Motor neuron (in vitro differentiated cells): ENCODE data around the gene ANKMY1. TPM values are rescaled to one million over a fixed set of nuclear protein-coding genes. Genes with fewer than 3 reads are reported as not detected.

ENCODE experiments used
- ATAC-seq, 8 experiments: fragments of 200-7000 bp; cut with Tn5 transposase; replicated peaks in 6 of 8; 2 replicates each; pipeline ENCODE4 v1.8.0; 2021; ENCODE audit warnings: mild to moderate bottlenecking in 8 of 8, moderate library complexity in 8 of 8
- H3K27ac ChIP-seq, 2 donors: fragments of 250-450 bp; sonication (Bioruptor Pico); 2 replicates each; pipeline ENCODE4 v1.9.0; 2021; ENCODE audit warnings: antibody characterized with exemption in 2 of 2, mild to moderate bottlenecking in 2 of 2, moderate library complexity in 1 of 2
- H3K4me1 ChIP-seq, 2 donors: fragments of 250-450 bp; sonication (Bioruptor Pico); replicated peaks in 1 of 2; 2 replicates each; pipeline ENCODE4 v1.6.1; 2021; ENCODE audit warnings: antibody characterized with exemption in 2 of 2, mild to moderate bottlenecking in 2 of 2, moderate library complexity in 1 of 2
- H3K4me3 ChIP-seq, 5 donors: fragments of 250-450 bp; sonication (Bioruptor Pico); 2 replicates each; pipeline ENCODE4 v1.9.0; 2021; ENCODE audit warnings: antibody characterized with exemption in 5 of 5, mild to moderate bottlenecking in 5 of 5, moderate library complexity in 4 of 5
- WGBS, 10 experiments: fragments of 450-650 bp; shearing (Covaris generic); methylation state at CpG; one replicate each; pipeline ENCODE4 v1.0.0; 2022; 5-methylcytosine and 5-hydroxymethylcytosine counted together
- in situ Hi-C, 9 experiments: fragments of 400-800 bp; cut with MboI; loops; one replicate each; pipeline ENCODE4 v1.15.0; 2021; ENCODE audit warnings: low sequenced_read_pairs in 9 of 9, low pct_unique_long_range_greater_than_20kb in 2 of 9; ENCODE audit not compliant: unreplicated experiment in 9 of 9
- total RNA-seq, 8 experiments: library from RNA; unstranded; fragments of 300-600 nt; gene quantifications; 2 replicates each; pipeline versions ENCODE4 v1.2.3 to v1.2.4, GENCODE V29; 2022

The ANKMY1 gene
- total RNA-seq, 8 experiments from 2014 or later = 4.9 to 27.3 (median 9.5) TPM

DNA sequence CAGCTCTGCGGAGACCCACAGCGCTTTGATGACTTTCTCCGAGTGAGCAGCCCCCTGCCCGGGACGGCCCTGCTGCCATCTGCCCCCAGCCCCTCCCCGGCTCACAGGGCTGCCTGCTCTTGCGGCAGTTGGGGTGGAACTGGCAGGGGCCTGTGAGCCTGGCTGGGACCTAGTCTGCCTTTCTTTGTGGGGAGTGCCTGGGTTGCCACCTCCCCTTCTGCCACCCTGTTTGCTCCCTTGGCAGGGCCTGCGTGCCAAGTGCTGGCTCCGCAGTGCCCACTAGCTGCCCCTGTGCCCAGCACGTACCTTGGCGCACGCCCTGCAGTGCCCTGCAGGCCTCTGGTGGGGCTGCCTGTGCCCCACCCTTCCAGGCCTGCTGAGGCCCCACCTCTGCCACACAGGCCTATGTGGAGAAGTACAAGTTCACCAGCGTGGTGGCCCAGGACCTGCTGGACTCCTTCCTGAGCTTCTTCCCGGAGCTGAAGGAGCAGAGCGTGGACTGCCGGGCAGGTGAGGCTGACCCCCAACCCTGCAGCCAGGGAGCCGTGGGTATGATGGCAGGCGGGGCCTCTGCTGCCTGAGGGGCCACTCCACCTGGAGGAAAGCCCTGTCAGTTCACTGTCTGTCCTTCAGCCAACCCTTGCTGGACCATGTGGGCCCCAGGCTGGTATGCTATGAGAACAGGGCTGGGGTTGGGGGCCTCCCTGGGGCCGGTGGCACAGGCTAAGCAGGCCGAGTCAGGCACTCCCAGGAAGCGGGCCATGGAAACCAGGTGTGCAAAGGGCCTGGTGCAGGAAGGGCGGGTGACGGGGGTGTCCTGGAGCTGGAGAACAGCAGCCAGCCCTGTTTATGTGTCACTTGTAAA, 17.5 kb upstream of the ANKMY1 start:
- H3K27ac ChIP-seq = no peak overlapping the region
- H3K4me3 ChIP-seq = no peak overlapping the region
- no peaks in the 10 kb centered on the region for H3K4me1 ChIP-seq
- 97 to 100% methylated on average over 2 to 6 of the region's 23 CpGs; no CpG with 5 or more reads in 8 of the 10 experiments for WGBS, 10 experiments
- peak in 2 of 8 experiments; percentile 14 to 51 for ATAC-seq
- in situ Hi-C loops = no loop called here

DNA sequence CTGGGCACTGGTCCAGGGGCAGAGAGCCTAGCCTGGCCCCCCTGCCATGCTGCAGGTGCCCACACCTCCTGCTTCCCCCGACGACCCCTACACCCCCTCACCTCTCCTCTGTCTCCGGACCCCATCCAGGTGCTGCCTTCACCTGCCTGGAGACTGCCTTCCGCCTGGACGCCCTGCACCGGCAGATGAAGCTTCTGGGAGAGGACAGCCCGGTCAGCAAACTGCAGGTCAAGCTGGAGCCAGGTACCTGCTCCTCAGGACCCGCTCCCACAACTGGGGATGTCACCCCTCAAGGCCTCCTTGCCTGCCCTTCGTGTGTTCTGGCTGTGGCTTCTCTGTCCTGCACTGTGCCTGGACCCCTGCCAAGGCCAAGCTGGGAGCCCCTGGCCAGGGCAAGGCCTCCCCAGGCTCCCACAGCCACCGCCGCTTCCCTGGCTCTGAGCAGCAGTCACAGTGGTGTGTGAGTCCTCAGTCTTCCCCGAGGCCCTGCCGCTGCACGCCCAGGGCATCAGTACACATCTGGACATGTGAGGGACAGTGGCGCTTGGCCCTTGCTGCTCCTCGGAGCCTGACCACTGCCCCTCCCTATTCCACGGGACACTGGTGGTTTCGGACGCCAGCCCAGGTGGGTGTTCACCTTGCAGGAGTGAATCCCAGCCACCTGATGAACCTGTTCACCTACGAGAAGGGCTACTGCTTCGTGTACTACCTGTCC, 16.8 kb upstream of the ANKMY1 start:
- in situ Hi-C loops = no loop called here
- Histone ChIP-seq H3K27ac (no peak overlapping the region), H3K4me1 (peaks cover 5% of the 10 kb centered on the region in 2 donors), H3K4me3 (no peak overlapping the region)
- ATAC-seq = no peak
- WGBS, 10 experiments = 75 to 98% (median 82%) methylated on average over 2 to 8 of the region's 21 CpGs; no CpG with 5 or more reads in 7 of the 10 experiments

DNA sequence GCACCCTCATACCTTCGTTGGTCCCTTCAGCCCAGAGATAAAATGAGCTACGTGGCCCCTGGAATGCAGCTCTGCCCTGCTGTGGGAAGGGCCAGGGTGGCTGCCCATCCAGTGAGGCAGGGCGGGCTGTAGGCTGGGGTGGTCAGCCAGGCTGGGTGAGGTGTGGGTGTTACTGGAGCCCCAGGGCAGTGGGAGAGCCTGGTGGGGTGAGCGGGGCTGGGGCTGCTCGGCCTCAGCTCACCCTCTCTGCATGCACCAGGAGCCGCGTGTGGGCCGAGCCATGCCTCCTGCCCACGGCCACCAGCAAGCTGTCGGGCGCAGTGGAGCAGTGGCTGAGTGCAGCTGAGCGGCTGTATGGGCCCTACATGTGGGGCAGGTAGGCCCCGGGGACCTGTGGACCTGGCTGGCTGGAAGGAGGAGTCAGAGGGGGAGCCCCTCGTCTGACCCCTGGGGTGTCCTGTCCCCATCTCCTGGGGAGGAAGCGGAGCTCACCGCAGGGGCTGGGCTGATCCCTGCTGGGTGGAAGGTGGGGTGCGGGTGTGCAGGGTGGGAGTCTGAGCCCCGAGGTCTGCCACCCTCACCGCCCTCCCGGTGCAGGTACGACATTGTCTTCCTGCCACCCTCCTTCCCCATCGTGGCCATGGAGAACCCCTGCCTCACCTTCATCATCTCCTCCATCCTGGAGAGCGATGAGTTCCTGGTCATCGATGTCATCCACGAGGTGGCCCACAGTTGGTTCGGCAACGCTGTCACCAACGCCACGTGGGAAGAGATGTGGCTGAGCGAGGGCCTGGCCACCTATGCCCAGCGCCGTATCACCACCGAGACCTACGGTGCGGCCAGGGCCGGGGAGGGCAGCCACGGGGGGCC, 16.0 kb upstream of the ANKMY1 start:
- H3K4me3 ChIP-seq = no peak overlapping the region
- no peak for ATAC-seq
- 100% methylated on average over 1 of the region's 37 CpGs; no CpG with 5 or more reads in 9 of the 10 experiments for WGBS, 10 experiments
- in situ Hi-C loops = no loop called here
- H3K27ac ChIP-seq = no peak overlapping the region
- peaks cover 9 to 11% of the 10 kb centered on the region in 2 donors for H3K4me1 ChIP-seq

DNA sequence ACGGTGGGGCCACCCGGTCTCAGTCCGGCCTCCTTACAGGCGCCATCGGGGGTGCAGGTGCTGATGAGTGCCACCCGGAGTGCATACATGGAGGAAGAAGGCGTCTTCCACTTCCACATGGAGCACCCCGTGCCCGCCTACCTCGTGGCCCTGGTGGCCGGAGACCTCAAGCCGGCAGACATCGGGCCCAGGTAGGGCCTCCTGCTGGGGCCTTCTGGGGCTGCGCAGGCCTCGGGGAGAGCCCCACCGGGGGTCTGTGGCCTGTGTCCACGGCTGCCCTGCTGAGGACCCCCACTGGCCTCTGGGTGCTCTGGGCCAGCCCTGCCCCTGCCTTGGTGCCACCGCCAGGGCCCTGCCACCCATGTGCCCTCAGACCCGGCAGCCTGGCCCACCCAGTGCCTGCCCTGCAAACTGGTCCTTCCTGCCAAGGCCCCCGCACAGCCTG, 15.3 kb upstream of the ANKMY1 start:
- 93 to 100% methylated on average over 2 to 3 of the region's 20 CpGs; no CpG with 5 or more reads in 8 of the 10 experiments for WGBS, 10 experiments
- in situ Hi-C loops = no loop called here
- ATAC-seq = no peak
- H3K4me1 ChIP-seq = peaks cover 9 to 11% of the 10 kb centered on the region in 2 donors
- no peak overlapping the region for H3K27ac ChIP-seq
- no peak overlapping the region for H3K4me3 ChIP-seq

DNA sequence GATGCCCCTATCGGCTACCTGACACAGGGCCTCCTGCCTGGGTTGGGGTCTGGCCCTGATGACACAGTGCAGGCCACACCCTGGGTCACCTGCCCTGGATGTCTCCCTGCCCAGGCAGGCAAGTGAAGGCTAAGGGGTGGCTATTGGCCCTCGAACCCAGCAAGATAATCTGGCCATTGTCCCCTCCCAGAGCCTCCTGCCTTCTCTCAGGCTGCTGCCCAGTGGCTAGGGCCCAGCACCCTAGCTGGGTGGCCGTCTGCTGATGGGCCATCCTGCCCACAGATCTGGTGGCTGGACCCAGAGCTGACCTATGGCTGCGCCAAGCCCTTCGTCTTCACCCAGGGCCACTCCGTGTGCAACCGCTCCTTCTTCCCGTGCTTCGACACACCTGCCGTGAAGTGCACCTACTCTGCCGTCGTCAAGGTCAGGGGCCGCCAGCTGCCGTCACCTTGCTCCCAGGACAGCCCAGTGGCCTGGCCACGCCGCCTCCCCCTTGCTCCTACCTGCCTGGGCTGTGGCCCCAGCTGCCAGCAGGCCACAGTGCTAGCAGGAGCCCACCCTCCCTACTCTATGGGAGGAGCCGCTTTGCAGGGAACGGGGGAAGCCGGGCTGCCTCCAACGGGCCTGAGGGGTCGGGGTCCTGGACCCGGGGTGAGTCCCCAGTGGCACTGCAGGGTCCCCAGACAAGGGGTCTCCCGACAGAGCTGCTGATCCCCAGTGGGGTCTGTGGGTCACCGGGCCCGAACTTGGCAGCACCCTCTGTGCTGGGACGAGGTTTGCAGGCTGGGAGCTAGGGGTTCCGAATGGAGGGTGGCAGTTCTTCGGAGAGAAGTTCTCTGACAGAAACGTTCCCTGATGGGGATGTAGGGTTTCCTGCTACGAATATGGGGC, 14.6 kb upstream of the ANKMY1 start:
- 43 to 100% (median 98%) methylated on average over 1 to 5 of the region's 30 CpGs; no CpG with 5 or more reads in 6 of the 10 experiments for WGBS, 10 experiments
- no peak overlapping the region for H3K4me3 ChIP-seq

DNA sequence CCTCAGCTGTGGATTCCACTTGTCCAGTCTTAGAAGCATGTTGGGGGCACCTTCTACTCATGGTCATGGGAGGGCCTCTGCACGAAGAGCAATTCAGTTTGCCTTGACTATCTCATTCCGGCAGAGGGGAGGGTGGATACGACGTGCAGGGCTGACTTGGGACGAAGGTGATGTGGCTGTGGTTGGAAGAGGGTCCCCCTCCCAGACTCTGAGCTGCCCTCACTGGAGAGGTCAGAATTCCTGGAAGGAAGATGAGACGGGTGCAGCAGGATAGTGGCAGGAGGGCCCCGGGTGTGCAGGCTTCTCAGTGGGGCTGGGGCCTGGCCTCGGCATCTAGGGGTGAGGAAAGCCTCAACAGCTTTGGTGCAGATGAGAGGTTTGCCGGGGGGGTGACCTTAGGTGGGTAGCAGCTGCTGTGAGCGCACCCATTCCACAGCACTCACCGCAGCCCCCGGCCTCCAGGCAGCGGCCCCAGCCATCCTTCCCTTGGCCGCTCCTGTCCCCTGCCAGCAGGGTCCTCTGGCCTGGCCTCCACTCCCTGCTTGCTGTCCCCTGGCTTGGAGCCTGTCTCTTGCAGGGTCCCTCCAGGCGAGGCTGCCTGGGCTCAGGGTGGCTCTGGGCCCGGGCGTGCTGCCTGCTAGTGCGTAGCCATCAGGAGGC, 13.7 kb upstream of the ANKMY1 start:
- WGBS, 10 experiments = 90% methylated on average over 2 of the region's 18 CpGs; no CpG with 5 or more reads in 8 of the 10 experiments

More for the DNA sequence above, 14.6 kb upstream of the ANKMY1 start:
- Histone ChIP-seq H3K4me1 (peaks cover 11 to 16% of the 10 kb centered on the region in 2 donors), H3K27ac (no peak overlapping the region)
- no peak for ATAC-seq
- in situ Hi-C loops = no loop called here

DNA sequence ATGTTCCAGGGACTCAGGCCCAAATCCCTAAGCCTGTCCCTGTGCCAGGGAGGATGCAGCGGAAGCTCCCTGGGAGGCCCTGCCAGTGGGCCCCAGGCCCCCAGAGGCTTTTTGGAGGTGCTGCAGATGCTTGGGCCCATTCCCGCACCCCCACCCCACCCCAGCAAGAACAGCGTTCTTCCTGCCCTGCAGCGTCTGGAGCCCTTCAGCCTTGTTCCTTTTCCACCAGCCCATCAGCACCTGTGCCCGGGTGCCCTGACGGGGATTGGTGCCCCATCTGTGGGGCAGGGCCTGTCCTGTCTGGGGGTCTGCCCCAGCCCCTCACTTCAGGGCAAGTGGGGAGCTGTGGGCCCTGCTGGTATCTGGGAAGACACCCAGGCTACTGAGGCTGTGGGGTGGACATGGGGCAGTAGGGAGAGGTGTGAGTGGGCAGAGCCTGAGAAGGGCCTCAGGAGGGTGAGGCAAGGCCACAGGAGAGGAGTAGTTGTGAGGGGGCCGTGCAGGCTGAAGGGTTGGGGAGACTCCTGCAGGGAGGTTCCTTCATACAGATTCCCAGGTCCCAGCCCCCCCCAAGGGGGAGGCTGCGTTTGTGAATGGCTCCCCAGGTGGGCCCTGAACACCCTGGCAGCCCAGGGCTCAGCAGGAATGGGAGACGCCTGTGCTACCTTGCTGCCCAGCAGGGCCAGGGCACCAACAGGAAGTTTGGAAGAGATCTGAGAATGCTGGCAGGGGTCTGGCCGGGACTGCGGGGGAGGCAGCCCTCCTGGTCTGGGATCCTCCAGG, 12.9 kb upstream of the ANKMY1 start:
- Histone ChIP-seq H3K4me3 (no peak overlapping the region), H3K27ac (no peak overlapping the region), H3K4me1 (peaks cover 24 to 30% of the 10 kb centered on the region in 2 donors)
- WGBS, 10 experiments = 20 to 100% methylated on average over 1 to 2 of the region's 11 CpGs; no CpG with 5 or more reads in 8 of the 10 experiments
- ATAC-seq = no peak
- in situ Hi-C loops = no loop called here

More for the DNA sequence above, 13.7 kb upstream of the ANKMY1 start:
- Histone ChIP-seq H3K4me1 (peaks cover 20 to 25% of the 10 kb centered on the region in 2 donors), H3K27ac (no peak overlapping the region), H3K4me3 (no peak overlapping the region)
- in situ Hi-C loops = no loop called here
- no peak for ATAC-seq

DNA sequence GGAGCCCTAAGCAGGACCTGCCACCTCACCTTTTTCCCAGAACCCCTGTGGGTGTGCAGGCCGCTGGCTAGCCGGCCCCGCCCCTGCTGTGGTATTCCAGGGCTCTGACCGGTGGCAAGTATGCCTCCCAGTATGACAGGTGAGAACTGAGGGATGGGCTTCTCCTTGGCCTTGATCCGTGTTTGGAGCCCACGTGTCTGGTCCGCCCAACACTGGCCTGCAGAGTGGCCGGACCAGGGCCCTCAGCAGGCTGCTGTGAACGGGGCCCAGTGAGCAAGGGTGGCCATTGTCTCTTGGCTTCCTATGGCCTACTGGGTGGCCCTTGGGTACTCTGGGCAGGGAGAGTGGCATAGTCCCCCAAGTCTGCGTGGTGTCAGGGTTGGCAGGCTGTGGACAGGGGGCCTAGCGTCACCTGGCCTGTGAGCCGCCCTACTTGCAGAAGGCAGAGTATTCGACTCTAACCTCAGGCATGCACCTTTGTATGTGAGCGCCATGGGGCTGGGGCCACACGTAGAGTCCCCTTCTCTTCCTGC, 12.3 kb upstream of the ANKMY1 start:
- Histone ChIP-seq H3K27ac (no peak overlapping the region), H3K4me3 (no peak overlapping the region), H3K4me1 (peaks cover 24 to 32% of the 10 kb centered on the region in 2 donors)
- ATAC-seq = no peak
- in situ Hi-C loops = no loop called here
- WGBS, 10 experiments = 85 to 100% (median 91%) methylated on average over 2 to 4 of the region's 15 CpGs; no CpG with 5 or more reads in 7 of the 10 experiments

DNA sequence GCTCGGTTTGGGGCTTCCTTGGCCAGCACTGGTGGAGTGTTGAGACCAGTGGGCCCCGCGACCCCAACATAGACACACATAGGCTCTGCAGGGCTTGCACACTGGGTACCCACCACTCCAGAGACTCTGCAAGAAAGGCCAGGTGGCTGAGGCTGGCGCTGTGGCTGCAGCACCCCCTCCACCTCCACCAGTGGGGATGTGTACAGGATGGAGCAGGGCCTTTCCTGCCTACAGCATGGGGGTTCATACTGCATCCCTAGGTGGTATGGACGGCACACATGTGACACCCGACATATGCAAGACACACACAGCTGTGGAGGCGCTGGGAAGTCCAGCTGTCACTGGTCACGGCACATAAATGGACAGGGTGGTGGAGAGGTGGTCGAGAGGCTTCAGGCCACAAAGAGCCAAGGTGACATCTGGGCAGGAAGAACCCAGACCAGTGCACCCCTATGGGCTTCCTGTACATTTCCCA, 11.8 kb upstream of the ANKMY1 start:
- Histone ChIP-seq H3K27ac (no peak overlapping the region), H3K4me3 (peak overlapping the region; percentile 60 to 89 (median 86)), H3K4me1 (peaks cover 24 to 32% of the 10 kb centered on the region in 2 donors)
- in situ Hi-C loops = no loop called here
- WGBS, 10 experiments = 33 to 100% methylated on average over 1 of the region's 9 CpGs; no CpG with 5 or more reads in 8 of the 10 experiments
- no peak for ATAC-seq

DNA sequence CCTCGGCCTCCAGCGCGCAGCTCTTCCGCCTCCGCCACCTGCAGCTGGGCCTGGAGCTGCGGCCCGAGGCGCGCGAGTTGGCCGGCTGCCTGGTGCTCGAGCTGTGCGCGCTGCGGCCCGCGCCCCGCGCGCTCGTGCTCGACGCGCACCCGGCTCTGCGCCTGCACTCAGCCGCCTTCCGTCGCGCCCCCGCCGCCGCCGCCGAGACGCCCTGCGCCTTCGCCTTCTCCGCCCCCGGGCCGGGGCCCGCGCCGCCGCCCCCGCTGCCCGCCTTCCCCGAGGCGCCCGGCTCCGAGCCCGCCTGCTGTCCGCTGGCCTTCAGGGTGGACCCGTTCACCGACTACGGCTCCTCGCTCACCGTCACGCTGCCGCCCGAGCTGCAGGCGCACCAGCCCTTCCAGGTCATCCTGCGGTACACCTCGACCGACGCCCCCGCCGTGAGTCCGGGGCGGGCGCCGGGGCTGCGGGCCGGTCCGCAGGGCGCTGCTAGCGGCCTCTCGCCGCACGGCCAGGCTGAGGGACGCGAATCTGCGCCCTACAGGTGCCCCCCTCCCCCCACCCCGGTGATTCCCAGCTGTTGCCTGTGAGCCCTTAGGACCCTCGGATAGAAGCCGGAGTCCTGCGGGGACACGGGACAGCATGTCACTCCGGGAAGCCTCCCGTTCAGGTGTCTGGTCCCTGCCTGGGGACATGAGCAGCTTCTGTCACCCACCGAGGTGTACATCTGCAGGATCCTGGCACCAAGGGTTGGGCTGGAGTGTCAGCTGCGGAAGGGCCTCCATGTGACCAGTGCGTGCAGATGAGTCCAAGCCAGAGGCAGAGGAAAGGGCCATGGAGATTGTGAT, 11.1 kb upstream of the ANKMY1 start:
- 30% methylated on average over 2 of the region's 93 CpGs; no CpG with 5 or more reads in 9 of the 10 experiments for WGBS, 10 experiments
- peak; percentile 7 to 38 (median 28) for ATAC-seq
- peak overlapping the region; percentile 79 to 85 for H3K27ac ChIP-seq
- in situ Hi-C loops = no loop called here
- H3K4me1 ChIP-seq = peaks cover 24 to 32% of the 10 kb centered on the region in 2 donors
- H3K4me3 ChIP-seq = peak overlapping the region; percentile 60 to 89 (median 86)
